ENCODE measurements around the gene RGS6. TPM values are rescaled to one million over a fixed set of nuclear protein-coding genes. Genes with fewer than 3 reads are reported as not detected.

The RGS6 gene
- total RNA-seq, 1 donor from 2014 or later: 0.24 TPM

DNA sequence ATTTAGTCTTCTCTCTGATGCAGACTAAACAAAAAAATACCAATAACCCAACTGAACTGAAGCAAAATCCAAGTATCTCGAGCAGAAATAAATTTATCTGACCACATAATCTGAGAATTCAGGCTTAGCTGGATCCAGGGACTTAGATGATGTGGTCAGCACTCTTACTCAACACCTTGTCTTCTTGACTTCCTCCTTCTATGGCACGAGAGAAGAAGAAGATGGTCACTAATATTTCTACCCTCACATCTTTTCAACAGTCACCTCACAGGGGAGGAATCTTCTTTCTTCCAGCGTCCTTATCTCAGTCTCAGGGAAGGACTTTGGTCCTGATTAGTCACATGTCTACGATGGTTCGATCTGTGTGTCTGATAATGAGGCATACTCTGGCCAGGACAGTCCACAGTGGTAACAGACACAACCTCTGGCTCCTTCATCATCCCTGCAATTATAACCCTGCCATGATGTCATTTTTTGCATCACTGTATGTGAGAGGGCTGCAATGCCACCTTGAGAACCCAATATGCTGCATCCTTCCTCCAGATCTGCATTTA is 15.8 kb downstream of the RGS6 start:
- DNase-seq (ENCODE audit: extremely low spot score, unreplicated experiment): no peak
- Mint-ChIP-seq H3K4me3 (ENCODE audit: unreplicated experiment) (no peak overlapping the region), H3K4me1 (ENCODE audit: unreplicated experiment) (no peaks in the 10 kb centered on the region), H3K9me3 (ENCODE audit: unreplicated experiment) (peaks cover 14% of the 10 kb centered on the region), H3K27me3 (ENCODE audit: unreplicated experiment) (no peaks in the 10 kb centered on the region), H3K27ac (ENCODE audit: unreplicated experiment) (no peak overlapping the region), H3K36me3 (ENCODE audit: unreplicated experiment) (no peaks in the 10 kb centered on the region)
- TF ChIP-seq CTCF (IDR thresholded peaks at IDR 0.05): no peak

DNA sequence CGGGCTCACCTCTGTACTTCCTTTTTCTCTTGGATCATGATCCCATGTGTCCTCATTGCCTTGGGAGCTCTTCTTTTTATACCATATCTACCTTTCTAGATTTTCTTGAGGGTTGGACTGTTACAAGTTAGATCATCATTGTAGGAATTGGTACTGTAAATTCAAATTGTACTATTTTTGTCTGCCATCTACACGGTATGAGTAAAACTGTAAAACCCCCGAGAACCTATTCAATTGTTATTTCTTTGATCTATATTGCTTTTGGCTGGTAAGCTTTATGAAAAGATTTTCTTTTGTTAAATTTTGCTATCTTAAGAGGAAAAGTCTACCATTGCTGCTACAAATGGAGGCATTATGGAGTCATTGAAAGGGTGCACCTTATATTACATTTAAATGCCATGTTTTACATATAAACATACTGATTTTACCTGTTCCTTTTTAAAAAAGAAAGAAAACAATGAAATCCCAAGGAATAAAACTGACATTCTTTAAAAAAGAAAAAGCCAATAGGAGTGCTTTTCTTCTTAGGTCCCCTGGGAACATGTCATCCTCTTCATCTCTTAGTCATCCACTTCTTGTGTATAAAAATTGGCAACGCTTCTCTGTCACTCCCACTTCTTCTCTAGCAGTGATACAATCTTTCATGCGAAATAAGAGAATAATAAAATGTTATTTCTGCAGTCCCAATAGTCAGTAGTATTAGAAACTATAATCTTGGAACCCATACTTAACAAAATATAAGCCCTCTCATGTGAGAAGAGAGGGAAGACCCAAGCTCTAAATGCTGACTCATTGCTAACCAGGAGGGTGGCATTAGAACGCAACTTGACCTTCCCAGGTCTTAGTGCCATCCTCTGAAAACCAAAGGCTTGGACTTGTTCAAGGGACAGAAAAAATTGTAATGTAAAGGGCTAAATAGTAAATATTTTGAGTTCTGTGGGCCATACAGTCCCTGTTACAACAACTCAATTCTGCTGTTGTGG is 20.4 kb downstream of the RGS6 start:
- no peak for TF ChIP-seq CTCF (IDR thresholded peaks at IDR 0.05)
- Mint-ChIP-seq H3K36me3 (ENCODE audit: unreplicated experiment) (no peaks in the 10 kb centered on the region), H3K27me3 (ENCODE audit: unreplicated experiment) (no peaks in the 10 kb centered on the region), H3K27ac (ENCODE audit: unreplicated experiment) (no peak overlapping the region), H3K9me3 (ENCODE audit: unreplicated experiment) (peaks cover 14% of the 10 kb centered on the region), H3K4me1 (ENCODE audit: unreplicated experiment) (no peaks in the 10 kb centered on the region), H3K4me3 (ENCODE audit: unreplicated experiment) (no peak overlapping the region)
- no peak for DNase-seq (ENCODE audit: extremely low spot score, unreplicated experiment)

DNA sequence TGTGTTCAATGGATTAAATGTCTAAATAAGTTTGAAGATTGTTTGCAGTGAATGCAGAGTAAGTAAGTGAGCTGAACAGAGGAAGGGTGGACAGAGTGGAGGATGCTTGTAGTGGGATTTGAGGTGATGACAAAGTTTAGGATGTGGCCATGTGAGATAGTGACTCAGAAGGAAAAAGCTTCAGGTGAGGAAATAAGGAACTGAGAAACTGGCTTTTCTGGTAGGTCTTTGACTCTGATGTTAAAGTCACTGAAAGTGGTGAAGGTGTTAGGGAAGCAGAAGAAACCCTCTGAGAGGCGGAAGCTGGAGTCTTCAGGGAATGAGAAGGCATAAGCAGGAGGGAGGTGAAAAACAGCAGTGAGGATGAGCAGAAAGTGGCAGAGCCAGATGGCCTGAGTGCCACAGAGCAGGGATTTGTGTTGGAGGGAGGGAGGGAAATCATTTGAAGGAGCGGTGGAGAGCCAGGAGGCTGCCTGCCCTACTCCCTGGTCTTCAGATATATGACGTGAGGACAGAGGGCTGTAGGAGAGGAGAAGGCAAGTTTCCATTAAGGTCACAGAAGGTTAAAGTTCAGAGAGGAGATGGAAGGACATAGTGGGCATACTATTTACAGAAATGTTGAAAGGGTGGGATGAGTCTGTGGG is 24.8 kb downstream of the RGS6 start:
- H3K9me3 Mint-ChIP-seq (ENCODE audit: unreplicated experiment): no peaks in the 10 kb centered on the region
- H3K4me1 Mint-ChIP-seq (ENCODE audit: unreplicated experiment): no peaks in the 10 kb centered on the region
- DNase-seq (ENCODE audit: extremely low spot score, unreplicated experiment): no peak
- H3K27ac Mint-ChIP-seq (ENCODE audit: unreplicated experiment): no peak overlapping the region
- H3K36me3 Mint-ChIP-seq (ENCODE audit: unreplicated experiment): no peaks in the 10 kb centered on the region
- H3K27me3 Mint-ChIP-seq (ENCODE audit: unreplicated experiment): no peaks in the 10 kb centered on the region
- no peak for TF ChIP-seq CTCF (IDR thresholded peaks at IDR 0.05)
- no peak overlapping the region for H3K4me3 Mint-ChIP-seq (ENCODE audit: unreplicated experiment)

GRCh38 chr14:71959055-71959454 is 26.8 kb downstream of the RGS6 start:
- no peaks in the 10 kb centered on the region for H3K36me3 Mint-ChIP-seq (ENCODE audit: unreplicated experiment)
- H3K4me1 Mint-ChIP-seq (ENCODE audit: unreplicated experiment): no peaks in the 10 kb centered on the region
- no peak for TF ChIP-seq CTCF (IDR thresholded peaks at IDR 0.05)
- no peak for DNase-seq (ENCODE audit: extremely low spot score, unreplicated experiment)
- H3K27ac Mint-ChIP-seq (ENCODE audit: unreplicated experiment): no peak overlapping the region
- H3K27me3 Mint-ChIP-seq (ENCODE audit: unreplicated experiment): no peaks in the 10 kb centered on the region
- H3K4me3 Mint-ChIP-seq (ENCODE audit: unreplicated experiment): no peak overlapping the region
- H3K9me3 Mint-ChIP-seq (ENCODE audit: unreplicated experiment): no peaks in the 10 kb centered on the region

All from osteocyte (in vitro differentiated cells).